Adipocyte (in vitro differentiated cells): ENCODE data around the gene MIAT.

ENCODE experiments used
- DNase-seq: peaks from one replicate; pipeline ENCODE4 v3.0.0-alpha.2; 2015; ENCODE audit warnings: low read depth
- H3K27me3 ChIP-seq: replicated peaks from 2 replicates; pipeline ENCODE4 v1.7.0; 2013; ENCODE audit warnings: mild to moderate bottlenecking, low read length, moderate library complexity; ENCODE audit not compliant: control insufficient read depth, insufficient read depth
- H3K36me3 ChIP-seq: 2 replicates; pipeline ENCODE4 v1.7.0; 2013; ENCODE audit warnings: low read length, mild to moderate bottlenecking, moderate library complexity; ENCODE audit not compliant: control insufficient read depth, insufficient read depth, severe bottlenecking
- H3K4me1 ChIP-seq: 2 replicates; pipeline ENCODE4 v1.7.0; 2013; ENCODE audit warnings: mild to moderate bottlenecking, low read length, moderate library complexity; ENCODE audit not compliant: control insufficient read depth, insufficient read depth
- H3K4me3 ChIP-seq: 2 replicates; pipeline ENCODE4 v1.7.0; 2013; ENCODE audit warnings: mild to moderate bottlenecking, low read length, moderate library complexity
- H3K9ac ChIP-seq: 2 replicates; pipeline ENCODE4 v1.7.0; 2013; ENCODE audit warnings: mild to moderate bottlenecking, low read length, moderate library complexity
- H3K9me3 ChIP-seq: 2 replicates; pipeline ENCODE4 v1.7.0; 2013; ENCODE audit warnings: mild to moderate bottlenecking, low read length, moderate library complexity; ENCODE audit not compliant: control insufficient read depth

MIAT gene

DNA sequence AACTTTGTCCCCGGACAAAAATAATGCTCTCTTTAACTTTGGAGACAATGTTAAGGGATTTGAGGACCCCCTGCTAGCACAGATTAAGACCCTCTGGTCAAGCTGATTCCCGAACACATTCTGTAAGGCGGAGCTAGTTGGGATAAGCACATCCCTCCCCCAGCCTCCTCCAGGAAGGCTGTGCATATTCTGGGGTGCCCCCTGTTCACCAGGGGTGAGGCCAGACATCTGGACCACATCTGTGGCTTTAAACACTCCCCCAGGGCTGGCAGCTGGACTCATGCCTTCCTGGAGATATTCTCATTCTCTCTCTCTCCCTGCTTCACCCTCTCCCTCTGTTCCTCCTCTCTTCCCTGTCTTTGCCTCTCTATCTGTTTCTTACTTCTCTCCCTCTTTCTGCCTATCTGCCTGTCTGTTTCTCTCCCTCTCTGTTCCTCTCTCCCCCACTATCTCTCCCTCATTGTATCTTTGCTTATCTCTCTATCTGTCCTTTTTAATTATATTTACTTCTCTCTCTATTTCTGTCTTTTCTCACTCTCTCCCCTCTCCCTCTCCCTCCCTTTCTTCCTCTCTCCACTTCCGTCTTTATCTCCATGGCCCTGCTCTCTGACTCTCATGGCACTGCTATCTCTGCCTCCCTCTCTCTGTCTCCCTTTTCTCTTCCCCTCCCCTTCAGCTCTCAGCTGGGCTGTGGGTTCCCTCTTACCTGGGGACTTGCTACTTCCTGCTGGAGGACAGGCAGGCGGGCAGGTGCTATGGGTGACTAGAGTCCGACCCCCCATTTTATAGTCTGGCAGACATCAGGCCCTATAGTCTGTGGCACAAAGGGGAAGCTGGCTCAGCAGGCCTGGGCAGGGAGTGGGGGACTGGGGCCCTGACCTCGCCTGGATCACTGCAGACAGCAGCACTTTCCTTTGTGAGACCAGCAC, 39.9 kb upstream of the MIAT start, which contains the start of gene CRYBB1:
Gene CRYBB1, minus strand, starts transcription at position 757 of the 929 bp plus-strand sequence. CDS start 1,708 bp downstream, outside the sequence.
- peaks cover 55% of the 10 kb centered on the region for H3K27me3 ChIP-seq
- no peaks in the 10 kb centered on the region for H3K4me1 ChIP-seq
- no peak within 1 kb of the TSS for H3K4me3 ChIP-seq
- no peaks in the 10 kb centered on the region for H3K9me3 ChIP-seq
- peak; percentile 9 for DNase-seq
- no peaks in the 10 kb centered on the region for H3K36me3 ChIP-seq
- H3K9ac ChIP-seq, result no peak within 1 kb of the TSS

GRCh38 chr22:26618455-26618854, 38.9 kb upstream of the MIAT start:
- Histone ChIP-seq H3K36me3 (no peaks in the 10 kb centered on the region), H3K9me3 (no peaks in the 10 kb centered on the region), H3K9ac (no peak overlapping the region), H3K4me1 (no peaks in the 10 kb centered on the region), H3K27me3 (peaks cover 53% of the 10 kb centered on the region), H3K4me3 (no peak overlapping the region)
- DNase-seq, result no peak

- peaks cover 57% of the 10 kb centered on the region for H3K27me3 ChIP-seq
- H3K9me3 ChIP-seq, result no peaks in the 10 kb centered on the region
- no peak for DNase-seq
- H3K9ac ChIP-seq, result no peak overlapping the region
- no peaks in the 10 kb centered on the region for H3K36me3 ChIP-seq
- no peak overlapping the region for H3K4me3 ChIP-seq
- no peaks in the 10 kb centered on the region for H3K4me1 ChIP-seq
Measured at GRCh38 chr22:26619510-26619909, 37.9 kb upstream of the MIAT start.

GRCh38 chr22:26620197-26620596, 37.2 kb upstream of the MIAT start:
- Histone ChIP-seq H3K27me3 (peaks cover 56% of the 10 kb centered on the region), H3K4me3 (no peak overlapping the region), H3K9me3 (no peaks in the 10 kb centered on the region), H3K4me1 (no peaks in the 10 kb centered on the region), H3K36me3 (no peaks in the 10 kb centered on the region), H3K9ac (no peak overlapping the region)
- no peak for DNase-seq

- Histone ChIP-seq H3K4me1 (no peaks in the 10 kb centered on the region), H3K9ac (no peak within 1 kb of the TSS), H3K9me3 (no peaks in the 10 kb centered on the region), H3K27me3 (peaks cover 50% of the 10 kb centered on the region), H3K4me3 (no peak within 1 kb of the TSS), H3K36me3 (no peaks in the 10 kb centered on the region)
- DNase-seq, result no peak
Measured at GRCh38 chr22:26621663-26622062, 35.7 kb upstream of the MIAT start, which contains the start of gene CRYBA4. TSS of gene CRYBA4 (plus strand) at chr22:26621963. CDS start at chr22:26622597, 634 bp downstream.

DNA sequence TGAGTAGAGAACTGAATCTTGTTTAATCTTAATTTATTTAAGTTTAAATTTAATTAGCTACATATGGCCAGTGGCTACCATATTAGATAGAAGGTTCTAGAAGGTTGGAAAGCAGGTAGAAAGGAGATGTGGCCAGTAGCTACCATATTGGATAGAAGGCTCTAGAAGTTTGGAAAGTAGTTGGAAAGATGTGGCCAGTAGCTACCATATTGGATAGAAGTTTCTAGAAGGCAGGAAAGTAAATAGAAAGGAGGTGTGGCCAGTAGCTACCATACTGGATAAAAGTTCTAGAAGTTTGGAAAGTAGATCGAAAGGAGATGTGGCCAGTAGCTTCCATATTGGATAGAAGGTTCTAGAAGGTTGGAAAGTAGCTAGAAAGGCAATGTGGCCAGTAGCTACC, 33.4 kb upstream of the MIAT start:
- DNase-seq, result no peak
- Histone ChIP-seq H3K4me3 (no peak overlapping the region), H3K9me3 (no peaks in the 10 kb centered on the region), H3K36me3 (no peaks in the 10 kb centered on the region), H3K4me1 (no peaks in the 10 kb centered on the region), H3K9ac (no peak overlapping the region), H3K27me3 (peaks cover 48% of the 10 kb centered on the region)

DNA sequence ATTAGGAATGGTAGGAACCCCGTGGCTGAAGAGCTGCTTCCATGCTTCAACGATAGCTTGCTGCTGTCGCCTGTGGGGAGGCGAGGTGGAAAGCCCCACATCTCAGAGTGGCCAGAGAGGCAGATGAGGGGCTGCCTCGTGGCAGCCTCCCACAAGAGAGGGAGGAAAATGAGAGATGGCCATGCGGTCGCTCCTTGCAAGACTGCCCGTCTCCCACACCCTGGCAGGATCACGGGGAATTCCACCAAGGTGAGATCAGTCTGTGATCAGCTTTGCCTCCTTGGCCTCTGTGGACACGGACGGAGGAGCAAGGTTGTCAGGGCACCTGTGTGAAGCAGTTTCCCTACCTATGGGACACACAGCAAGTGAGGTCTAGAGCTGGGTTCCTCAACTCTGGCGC, 32.6 kb upstream of the MIAT start:
- Histone ChIP-seq H3K4me1 (no peaks in the 10 kb centered on the region), H3K9ac (no peak overlapping the region), H3K4me3 (no peak overlapping the region), H3K27me3 (peaks cover 49% of the 10 kb centered on the region), H3K36me3 (no peaks in the 10 kb centered on the region), H3K9me3 (no peaks in the 10 kb centered on the region)
- no peak for DNase-seq

DNA sequence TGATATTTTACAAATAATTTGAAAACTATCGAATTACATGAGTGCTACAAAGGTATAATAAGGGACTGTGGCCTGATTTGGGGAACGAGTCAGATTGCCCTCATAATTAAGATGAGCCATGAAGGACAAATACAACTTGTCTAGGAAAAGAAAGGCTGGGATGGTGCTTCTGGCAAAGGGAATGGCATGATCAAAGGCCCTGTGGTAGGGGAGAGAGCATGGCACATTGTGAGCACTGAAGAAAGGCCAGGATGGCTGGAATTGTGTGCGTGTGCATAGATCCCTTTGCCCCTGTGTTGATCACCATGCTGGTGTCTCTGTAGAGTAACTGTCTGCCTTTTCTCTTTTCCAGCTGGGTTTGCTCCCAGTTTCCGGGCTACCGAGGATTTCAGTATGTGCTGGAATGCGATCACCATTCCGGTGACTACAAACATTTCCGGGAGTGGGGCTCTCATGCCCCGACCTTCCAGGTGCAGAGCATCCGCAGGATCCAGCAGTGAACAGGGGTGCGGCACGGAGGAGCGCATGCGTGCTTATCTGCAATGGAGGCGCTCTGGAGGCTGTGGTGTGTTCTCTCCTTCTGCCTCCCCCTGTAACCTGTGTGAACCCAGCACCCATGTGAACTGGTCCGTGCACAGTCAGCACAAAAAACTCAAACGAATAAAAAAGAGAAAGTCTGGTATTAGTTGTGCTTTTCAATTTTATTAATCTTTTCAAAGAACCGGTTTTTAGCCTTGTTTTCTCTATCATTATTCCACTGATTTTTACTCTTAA, 27.2 kb upstream of the MIAT start:
- no peak for DNase-seq
- H3K4me1 ChIP-seq, result no peaks in the 10 kb centered on the region
- H3K27me3 ChIP-seq, result peaks cover 31% of the 10 kb centered on the region
- H3K9ac ChIP-seq, result no peak overlapping the region
- no peaks in the 10 kb centered on the region for H3K36me3 ChIP-seq
- no peak overlapping the region for H3K4me3 ChIP-seq
- peaks cover 11% of the 10 kb centered on the region for H3K9me3 ChIP-seq

DNA sequence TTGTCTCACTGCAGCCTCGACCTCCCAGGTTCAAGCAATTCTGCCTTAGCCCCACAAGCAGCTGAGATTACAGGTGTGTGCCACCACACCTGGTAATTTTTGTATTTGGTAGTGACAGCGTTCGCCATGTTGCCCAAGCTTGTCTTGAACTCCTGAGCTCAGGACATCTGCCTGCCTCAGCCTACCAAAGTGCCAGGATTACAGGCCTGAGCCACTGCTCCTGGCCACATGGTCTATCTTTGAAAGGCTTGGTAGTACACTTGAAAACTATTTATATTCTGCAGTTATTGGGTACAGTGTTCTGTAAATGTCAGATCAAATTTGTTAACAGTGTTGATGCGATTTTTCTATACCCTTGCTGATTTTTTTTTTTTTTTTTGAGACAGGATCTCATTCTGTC, 26.1 kb upstream of the MIAT start:
- no peaks in the 10 kb centered on the region for H3K36me3 ChIP-seq
- H3K9me3 ChIP-seq, result peaks cover 11% of the 10 kb centered on the region
- no peak for DNase-seq
- no peak overlapping the region for H3K4me3 ChIP-seq
- H3K27me3 ChIP-seq, result peaks cover 26% of the 10 kb centered on the region
- no peaks in the 10 kb centered on the region for H3K4me1 ChIP-seq
- H3K9ac ChIP-seq, result no peak overlapping the region

GRCh38 chr22:26632422-26633155, 24.8 kb upstream of the MIAT start:
- H3K27me3 ChIP-seq, result peaks cover 26% of the 10 kb centered on the region
- H3K9ac ChIP-seq, result no peak overlapping the region
- DNase-seq, result no peak
- no peaks in the 10 kb centered on the region for H3K4me1 ChIP-seq
- H3K36me3 ChIP-seq, result no peaks in the 10 kb centered on the region
- no peak overlapping the region for H3K4me3 ChIP-seq
- H3K9me3 ChIP-seq, result peaks cover 11% of the 10 kb centered on the region

DNA sequence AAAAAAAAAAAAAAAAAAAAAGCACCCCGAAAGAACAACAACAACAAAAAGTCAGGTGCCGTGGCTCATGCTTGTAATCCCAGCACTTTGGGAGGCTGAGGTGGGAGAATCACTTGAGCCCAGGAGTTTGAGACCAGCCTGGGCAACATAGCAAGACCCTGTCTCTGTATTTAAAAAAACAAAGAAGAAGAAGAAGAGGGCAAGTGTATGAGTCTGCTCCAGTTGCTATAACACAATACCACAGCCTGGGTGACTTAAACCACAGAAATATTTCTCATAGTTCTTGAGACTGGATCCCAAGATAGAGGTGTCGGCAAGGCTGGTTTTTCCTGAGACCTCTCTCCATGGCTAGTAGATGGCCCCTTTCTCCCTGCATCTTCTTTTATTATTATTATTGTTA, 23.2 kb upstream of the MIAT start:
- H3K4me1 ChIP-seq, result no peaks in the 10 kb centered on the region
- H3K4me3 ChIP-seq, result no peak overlapping the region

More for the DNA sequence above, 23.2 kb upstream of the MIAT start:
- no peak for DNase-seq
- Histone ChIP-seq H3K36me3 (no peaks in the 10 kb centered on the region), H3K9me3 (peaks cover 11% of the 10 kb centered on the region), H3K27me3 (peaks cover 26% of the 10 kb centered on the region), H3K9ac (no peak overlapping the region)
